Measurements from ENCODE around the gene ZNF846.

DNA sequence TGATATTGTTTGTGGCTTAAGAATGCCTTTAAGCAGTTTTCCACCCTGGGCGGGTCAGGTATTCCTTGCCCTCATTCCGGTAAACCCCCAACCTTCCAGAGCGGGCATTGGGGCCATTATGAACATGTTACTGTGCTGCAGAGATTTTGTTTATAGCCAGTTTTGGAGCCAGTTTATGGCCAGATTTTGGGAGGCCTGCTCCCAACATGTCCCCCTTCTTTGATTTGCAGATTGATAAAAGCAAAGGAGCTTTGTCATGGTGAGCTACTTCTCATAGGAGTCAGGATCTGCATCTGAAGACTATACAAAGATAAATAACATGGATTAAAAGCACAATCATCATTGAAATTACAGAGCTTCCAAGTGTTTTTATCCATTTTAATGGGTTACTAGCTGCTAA lies 56.7 kb downstream of the ZNF846 start:
- TF ChIP-seq CTCF (IDR thresholded peaks at IDR 0.05) (no peak), REST (IDR thresholded peaks at IDR 0.05; ENCODE audit: insufficient read depth in 1 of 2, low read depth in 2 of 2, low read length in 1 of 2) (no peak), TCF7L2 (IDR thresholded peaks at IDR 0.05; ENCODE audit: low read depth, low read length) (no peak), POLR2AphosphoS5 (IDR thresholded peaks at IDR 0.05; ENCODE audit: low read depth, low read length) (no peak)

All from Panc1 (cell line).